Mammary epithelial cell (primary cell): ENCODE measurements around the gene ACAT2.

Experiments
- CTCF ChIP-seq, 2 donors: IDR thresholded peaks in 1 of 2; conservative IDR thresholded peaks in 1 of 2; 2 replicates each; pipeline ENCODE4 v1.5.1; 2011 to 2012; ENCODE audit warnings: inconsistent platforms in 2 of 2, low read length in 2 of 2, mild to moderate bottlenecking in 2 of 2, control low read depth in 1 of 2, low read depth in 1 of 2; ENCODE audit not compliant: insufficient read depth in 1 of 2; ENCODE audit errors: extremely low read depth in 1 of 2
- EZH2 ChIP-seq: IDR thresholded peaks from 2 replicates; pipeline ENCODE4 v1.6.1; 2012; ENCODE audit warnings: low read length, inconsistent platforms, borderline replicate concordance

GRCh38 chr6:159790956-159791598, 29.2 kb downstream of the ACAT2 start:
- TF ChIP-seq EZH2 (no peak), CTCF (conservative IDR thresholded peaks at IDR 0.05 in 1 of 2, IDR thresholded peaks at IDR 0.05 in 1 of 2; ENCODE audit: extremely low read depth in 1 of 2, insufficient read depth in 1 of 2, low read depth in 1 of 2, low read length in 2 of 2) (no peak)
